Measurements from ENCODE around the gene NR1H3.

The NR1H3 gene

GRCh38 chr11:47241841-47242301, 15.9 kb upstream of the NR1H3 start:
- TF ChIP-seq, protein P1, sequence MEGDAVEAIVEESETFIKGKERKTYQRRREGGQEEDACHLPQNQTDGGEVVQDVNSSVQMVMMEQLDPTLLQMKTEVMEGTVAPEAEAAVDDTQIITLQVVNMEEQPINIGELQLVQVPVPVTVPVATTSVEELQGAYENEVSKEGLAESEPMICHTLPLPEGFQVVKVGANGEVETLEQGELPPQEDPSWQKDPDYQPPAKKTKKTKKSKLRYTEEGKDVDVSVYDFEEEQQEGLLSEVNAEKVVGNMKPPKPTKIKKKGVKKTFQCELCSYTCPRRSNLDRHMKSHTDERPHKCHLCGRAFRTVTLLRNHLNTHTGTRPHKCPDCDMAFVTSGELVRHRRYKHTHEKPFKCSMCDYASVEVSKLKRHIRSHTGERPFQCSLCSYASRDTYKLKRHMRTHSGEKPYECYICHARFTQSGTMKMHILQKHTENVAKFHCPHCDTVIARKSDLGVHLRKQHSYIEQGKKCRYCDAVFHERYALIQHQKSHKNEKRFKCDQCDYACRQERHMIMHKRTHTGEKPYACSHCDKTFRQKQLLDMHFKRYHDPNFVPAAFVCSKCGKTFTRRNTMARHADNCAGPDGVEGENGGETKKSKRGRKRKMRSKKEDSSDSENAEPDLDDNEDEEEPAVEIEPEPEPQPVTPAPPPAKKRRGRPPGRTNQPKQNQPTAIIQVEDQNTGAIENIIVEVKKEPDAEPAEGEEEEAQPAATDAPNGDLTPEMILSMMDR (IDR thresholded peaks at IDR 0.05; ENCODE audit: insufficient read depth, low read length, poor library complexity, severe bottlenecking): no peak
- no peak overlapping the region for H3K4me3 ChIP-seq (replicated peaks; ENCODE audit: low read depth, low read length)
- no peaks in the 10 kb centered on the region for H3K27me3 ChIP-seq (replicated peaks; ENCODE audit: control insufficient read depth, insufficient read depth, low read length)
- H3K36me3 ChIP-seq (ENCODE audit: control insufficient read depth, insufficient read depth, low read length): peaks cover 44% of the 10 kb centered on the region
- no peak for DNase-seq (ENCODE audit: extremely low read depth, insufficient read length)

- peaks cover 47% of the 10 kb centered on the region for H3K36me3 ChIP-seq (ENCODE audit: control insufficient read depth, insufficient read depth, low read length)
- TF ChIP-seq, protein P1 (IDR thresholded peaks at IDR 0.05; ENCODE audit: insufficient read depth, low read length, poor library complexity, severe bottlenecking): no peak
- H3K27me3 ChIP-seq (replicated peaks; ENCODE audit: control insufficient read depth, insufficient read depth, low read length): no peaks in the 10 kb centered on the region
- no peak overlapping the region for H3K4me3 ChIP-seq (replicated peaks; ENCODE audit: low read depth, low read length)
- no peak for DNase-seq (ENCODE audit: extremely low read depth, insufficient read length)
Measured at GRCh38 chr11:47242596-47243192, 15.1 kb upstream of the NR1H3 start.

DNA sequence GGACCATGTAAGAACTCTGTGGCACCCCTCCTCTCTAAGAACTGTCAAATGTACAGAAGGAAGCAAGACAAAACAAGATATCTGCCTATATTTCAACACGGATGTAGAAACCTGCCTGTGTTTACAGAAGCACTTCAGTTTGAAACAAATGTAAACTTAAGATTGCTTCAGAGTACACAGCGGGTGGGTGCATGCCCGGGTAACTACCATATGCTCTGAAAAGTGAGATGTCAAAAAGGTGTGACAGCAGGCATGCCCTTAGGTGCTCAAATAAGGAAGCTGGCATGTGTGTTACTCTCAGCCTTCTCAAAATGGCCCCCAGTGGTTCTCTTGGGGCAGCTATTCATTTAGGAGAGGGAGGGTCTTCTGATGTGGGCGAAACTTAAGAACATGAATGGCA, 14.3 kb upstream of the NR1H3 start:
- no peak for DNase-seq (ENCODE audit: extremely low read depth, insufficient read length)
- TF ChIP-seq, protein P1 (IDR thresholded peaks at IDR 0.05; ENCODE audit: insufficient read depth, low read length, poor library complexity, severe bottlenecking): no peak
- peaks cover 42% of the 10 kb centered on the region for H3K36me3 ChIP-seq (ENCODE audit: control insufficient read depth, insufficient read depth, low read length)
- no peaks in the 10 kb centered on the region for H3K27me3 ChIP-seq (replicated peaks; ENCODE audit: control insufficient read depth, insufficient read depth, low read length)
- no peak overlapping the region for H3K4me3 ChIP-seq (replicated peaks; ENCODE audit: low read depth, low read length)

GRCh38 chr11:47244448-47245350, 13.1 kb upstream of the NR1H3 start:
- Histone ChIP-seq H3K27me3 (replicated peaks; ENCODE audit: control insufficient read depth, insufficient read depth, low read length) (no peaks in the 10 kb centered on the region), H3K36me3 (ENCODE audit: control insufficient read depth, insufficient read depth, low read length) (peaks cover 35% of the 10 kb centered on the region), H3K4me3 (replicated peaks; ENCODE audit: low read depth, low read length) (no peak overlapping the region)
- no peak for DNase-seq (ENCODE audit: extremely low read depth, insufficient read length)
- TF ChIP-seq, protein P1 (IDR thresholded peaks at IDR 0.05; ENCODE audit: insufficient read depth, low read length, poor library complexity, severe bottlenecking): no peak

GRCh38 chr11:47245611-47246357, 12.0 kb upstream of the NR1H3 start:
- Histone ChIP-seq H3K27me3 (replicated peaks; ENCODE audit: control insufficient read depth, insufficient read depth, low read length) (no peaks in the 10 kb centered on the region), H3K4me3 (replicated peaks; ENCODE audit: low read depth, low read length) (no peak overlapping the region), H3K36me3 (ENCODE audit: control insufficient read depth, insufficient read depth, low read length) (peaks cover 29% of the 10 kb centered on the region)
- TF ChIP-seq, protein P1 (IDR thresholded peaks at IDR 0.05; ENCODE audit: insufficient read depth, low read length, poor library complexity, severe bottlenecking): no peak
- DNase-seq (ENCODE audit: extremely low read depth, insufficient read length): no peak

Data from GM06990 (cell line).